Measurements from ENCODE around the gene TXNDC16. TPM values are rescaled to one million over a fixed set of nuclear protein-coding genes. Genes with fewer than 3 reads are reported as not detected.

TXNDC16 gene
- total RNA-seq, 1 donor from 2014 or later: 8.1 TPM

GRCh38 chr14:52457411-52457810, 94.9 kb downstream of the TXNDC16 start:
- intact Hi-C loops (cut with micrococcal nuclease): no loop called here

GRCh38 chr14:52455291-52456088, 96.8 kb downstream of the TXNDC16 start:
- intact Hi-C loops (cut with micrococcal nuclease): no loop called here

GRCh38 chr14:52447236-52447635, 105.1 kb downstream of the TXNDC16 start:
- intact Hi-C loops (cut with micrococcal nuclease): no loop called here

GRCh38 chr14:52446355-52446754, 106.0 kb downstream of the TXNDC16 start:
- intact Hi-C loops (cut with micrococcal nuclease): no loop called here

- intact Hi-C loops (cut with micrococcal nuclease): no loop called here
Observed at GRCh38 chr14:52443506-52443905, 108.8 kb downstream of the TXNDC16 start.

- intact Hi-C loops (cut with micrococcal nuclease): no loop called here
Observed at GRCh38 chr14:52442602-52443001, 109.7 kb downstream of the TXNDC16 start.

GRCh38 chr14:52442166-52442565, 110.1 kb downstream of the TXNDC16 start:
- intact Hi-C loops (cut with micrococcal nuclease): no loop called here

- intact Hi-C loops (cut with micrococcal nuclease): no loop called here
Observed at GRCh38 chr14:52439476-52439875, 112.8 kb downstream of the TXNDC16 start.

- intact Hi-C loops (cut with micrococcal nuclease): no loop called here
Observed at GRCh38 chr14:52434955-52435354, 117.3 kb downstream of the TXNDC16 start.

- intact Hi-C loops (cut with micrococcal nuclease): no loop called here
Observed at GRCh38 chr14:52430474-52430873, 121.8 kb downstream of the TXNDC16 start.

- intact Hi-C loops (cut with micrococcal nuclease): no loop called here
Observed at GRCh38 chr14:52429451-52429850, 122.9 kb downstream of the TXNDC16 start.

GRCh38 chr14:52427460-52427859, 124.8 kb downstream of the TXNDC16 start:
- intact Hi-C loops (cut with micrococcal nuclease): no loop called here

- intact Hi-C loops (cut with micrococcal nuclease): no loop called here
Observed at GRCh38 chr14:52422650-52423356, 129.5 kb downstream of the TXNDC16 start.

GRCh38 chr14:52417139-52417538, 135.2 kb downstream of the TXNDC16 start:
- intact Hi-C loops (cut with micrococcal nuclease): no loop called here

GRCh38 chr14:52413729-52414408, 138.4 kb downstream of the TXNDC16 start:
- intact Hi-C loops (cut with micrococcal nuclease): loop anchor here (1.0 to 5.0 kb wide), 5 partner anchors 14 to 567 kb away; partner anchors contain the start of genes GPR137C and TXNDC16

- intact Hi-C loops (cut with micrococcal nuclease): loop anchor here (5.0 kb wide), 3 partner anchors 55 to 565 kb away; partner anchors contain the start of genes GPR137C and TXNDC16
Observed at GRCh38 chr14:52412426-52412825, 139.9 kb downstream of the TXNDC16 start.

GRCh38 chr14:52405314-52405713, 147.0 kb downstream of the TXNDC16 start:
- intact Hi-C loops (cut with micrococcal nuclease): loop anchor here (10.0 kb wide), 1 partner anchor 1161 kb away; the partner anchor contains the start of gene TMX1

- intact Hi-C loops (cut with micrococcal nuclease): loop anchor here (10.0 kb wide), 1 partner anchor 1158 kb away; the partner anchor contains the start of gene TMX1
Observed at GRCh38 chr14:52402812-52403526, 149.3 kb downstream of the TXNDC16 start.

- intact Hi-C loops (cut with micrococcal nuclease): loop anchor here (1.0 to 10.0 kb wide), 4 partner anchors 13 to 1156 kb away; partner anchors contain the start of gene TMX1
Observed at GRCh38 chr14:52400846-52401245, 151.5 kb downstream of the TXNDC16 start.

GRCh38 chr14:52399921-52400595, 152.2 kb downstream of the TXNDC16 start:
- intact Hi-C loops (cut with micrococcal nuclease): loop anchor here (1.0 to 10.0 kb wide), 3 partner anchors 14 to 1155 kb away; partner anchors contain the start of gene TMX1

All from T-helper 2 cell treated with Interferon-gamma antibody and Interleukin-4, amounts not matched to agents 100 ng/mL and 5 ng/mL, for 36 hours (primary cell).